Dedifferentiated amniotic fluid mesenchymal stem cell (primary cell): ENCODE measurements around the gene LRRFIP2.
"Not testable (repeated sequence)": the region's sequence is repeated elsewhere in the genome, so short reads cannot be mapped to it uniquely, and the experiment has no call there.

ENCODE experiments used
- DNase-seq: peaks from one replicate; pipeline ENCODE4 v3.0.0-alpha.2; 2016; ENCODE audit errors: extremely low spot score

Gene LRRFIP2

GRCh38 chr3:37190667-37191066, 16.3 kb upstream of the LRRFIP2 start:
- DNase-seq, result no peak

- DNase-seq, result no peak
Observed at GRCh38 chr3:37189109-37189508, 14.7 kb upstream of the LRRFIP2 start.

GRCh38 chr3:37183976-37184375, 9.6 kb upstream of the LRRFIP2 start:
- DNase-seq, result no peak

GRCh38 chr3:37183375-37183831, 9.0 kb upstream of the LRRFIP2 start:
- DNase-seq, result peak; percentile 97

GRCh38 chr3:37182816-37183215, 8.4 kb upstream of the LRRFIP2 start:
- no peak for DNase-seq

GRCh38 chr3:37181756-37182155, 7.4 kb upstream of the LRRFIP2 start:
- DNase-seq, result peak; percentile 14

- peak; percentile 3 for DNase-seq
Observed at GRCh38 chr3:37179144-37179967, 5.0 kb upstream of the LRRFIP2 start.

- DNase-seq, result no peak
Observed at GRCh38 chr3:37173806-37174205, 576 bp downstream of the LRRFIP2 start.

- no peak for DNase-seq
Observed at GRCh38 chr3:37171144-37171543, 3.2 kb downstream of the LRRFIP2 start.

- DNase-seq, result no peak
Observed at GRCh38 chr3:37170513-37170912, 3.9 kb downstream of the LRRFIP2 start.

GRCh38 chr3:37170060-37170459, 4.3 kb downstream of the LRRFIP2 start:
- DNase-seq, result no peak

GRCh38 chr3:37168896-37169295, 5.5 kb downstream of the LRRFIP2 start:
- no peak for DNase-seq

- DNase-seq, result peak; percentile 73
Observed at GRCh38 chr3:37163262-37164015, 10.9 kb downstream of the LRRFIP2 start.

- DNase-seq, result no peak
Observed at GRCh38 chr3:37162501-37163245, 11.7 kb downstream of the LRRFIP2 start.

- no peak for DNase-seq
Observed at GRCh38 chr3:37161351-37161750, 13.0 kb downstream of the LRRFIP2 start.

- DNase-seq, result no peak
Observed at GRCh38 chr3:37155782-37156181, 18.6 kb downstream of the LRRFIP2 start.

- no peak for DNase-seq
Observed at GRCh38 chr3:37154668-37155314, 19.6 kb downstream of the LRRFIP2 start.

- peak; percentile 55 for DNase-seq
Observed at GRCh38 chr3:37150621-37151020, 23.8 kb downstream of the LRRFIP2 start.

- DNase-seq, result no peak
Observed at GRCh38 chr3:37149257-37149656, 25.1 kb downstream of the LRRFIP2 start.

GRCh38 chr3:37148208-37148607, 26.2 kb downstream of the LRRFIP2 start:
- no peak for DNase-seq

- DNase-seq, result no peak
Observed at GRCh38 chr3:37147666-37148065, 26.7 kb downstream of the LRRFIP2 start.

GRCh38 chr3:37146927-37147326, 27.5 kb downstream of the LRRFIP2 start:
- not testable (repeated sequence) for DNase-seq
